ENCODE measurements around the gene TBX2. TPM values are rescaled to one million over a fixed set of nuclear protein-coding genes. Genes with fewer than 3 reads are reported as not detected.

The TBX2 gene
- total RNA-seq, 1 donor from 2014 or later: not detected

GRCh38 chr17:61451538-61452300 lies 52.1 kb downstream of the TBX2 start:
- intact Hi-C loops (cut with micrococcal nuclease): loop anchor here (2.0 kb wide), 2 partner anchors 41 to 49 kb away; no protein-coding TSS in a partner anchor

- intact Hi-C loops (cut with micrococcal nuclease): loop anchor here (1.0 to 2.0 kb wide), 3 partner anchors 42 to 54 kb away; no protein-coding TSS in a partner anchor
Observed at GRCh38 chr17:61452301-61453290, 53.0 kb downstream of the TBX2 start, which contains the start of gene TBX4. TSS of gene TBX4 (plus strand) at chr17:61452422. CDS start at chr17:61456491, 4,069 bp downstream.

DNA sequence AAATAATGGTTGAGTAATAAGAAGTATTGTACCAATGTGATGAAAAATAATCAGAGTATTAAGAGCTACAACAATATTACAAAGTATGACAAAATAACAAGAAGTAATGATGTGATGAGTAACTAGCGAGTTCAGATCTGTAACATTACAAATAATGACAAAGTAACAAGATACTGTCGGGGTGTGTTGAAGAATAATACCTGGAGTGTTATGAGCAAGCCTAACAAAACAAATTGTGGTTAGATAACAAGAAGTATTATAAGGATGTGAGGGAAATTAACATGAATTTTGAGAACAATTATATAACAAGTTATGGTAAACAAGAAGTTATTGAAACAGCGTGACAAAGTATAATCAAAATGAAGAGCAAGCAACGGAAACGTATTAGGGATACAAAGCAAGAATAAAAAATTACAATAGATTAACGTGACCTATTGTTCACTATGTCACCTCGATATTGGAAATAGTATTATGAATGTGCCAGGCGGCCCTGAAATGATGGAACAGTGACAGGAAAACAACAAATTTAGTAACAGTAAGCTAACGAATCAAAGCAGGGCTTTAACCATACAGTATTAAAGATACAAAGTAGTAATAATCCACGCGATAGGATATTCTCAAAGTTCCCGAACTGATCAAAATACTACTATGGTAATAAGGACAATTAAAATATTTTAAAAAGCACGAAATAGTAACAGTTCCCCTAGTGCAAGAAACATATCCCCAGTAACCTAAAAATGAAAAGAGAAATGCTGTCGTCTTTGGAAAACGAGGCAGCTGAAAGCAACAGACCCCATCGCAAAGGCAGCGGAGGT lies 54.1 kb downstream of the TBX2 start:
- intact Hi-C loops (cut with micrococcal nuclease): loop anchor here (1.0 to 2.0 kb wide), 3 partner anchors 43 to 55 kb away; no protein-coding TSS in a partner anchor

DNA sequence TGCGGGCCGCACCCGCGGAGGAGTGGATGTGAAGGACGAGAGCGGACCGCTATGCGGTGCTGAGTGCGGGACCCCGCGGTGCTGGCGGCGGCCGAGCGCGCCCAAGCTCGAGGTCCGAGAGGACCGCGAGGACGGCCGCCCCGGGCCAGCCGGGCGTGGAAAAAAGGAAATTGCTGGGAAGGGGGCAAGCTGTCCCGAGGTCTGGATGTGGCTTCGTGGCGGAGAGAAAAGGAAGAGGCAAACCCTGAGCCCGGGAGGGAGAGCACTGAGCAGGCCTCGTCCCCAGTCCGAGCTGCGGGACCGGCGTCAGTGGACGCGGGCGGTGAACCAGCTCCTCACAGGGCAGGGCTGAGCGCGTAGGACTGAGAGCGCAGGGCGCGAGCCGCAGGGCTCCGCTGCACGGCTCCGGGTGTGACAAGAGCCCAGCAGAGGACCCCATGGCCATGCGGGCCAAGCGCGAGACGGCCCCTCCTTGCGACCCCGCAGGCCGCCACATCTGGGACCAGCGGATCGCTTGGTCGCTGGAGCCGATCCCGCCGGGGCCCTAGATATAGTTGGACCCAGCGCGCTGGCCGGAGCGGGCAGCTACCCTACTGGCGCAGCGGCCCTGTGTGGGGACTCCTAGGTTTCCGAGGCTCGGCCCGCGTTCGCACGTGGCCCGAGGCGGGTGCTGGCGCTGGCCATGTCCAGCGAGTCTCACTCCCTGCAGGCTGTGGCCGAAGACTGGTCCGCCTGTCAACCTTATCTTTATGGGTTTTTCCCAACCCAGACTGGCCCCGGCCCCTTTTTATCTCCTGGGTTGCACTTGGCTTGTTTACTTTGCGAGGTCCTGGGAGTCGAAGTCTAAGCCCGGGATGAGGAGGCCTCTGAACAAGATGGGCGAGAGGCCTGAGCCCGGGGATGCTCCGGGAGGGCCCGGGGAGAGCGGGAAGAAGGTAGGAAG lies 55.0 kb downstream of the TBX2 start:
- intact Hi-C loops (cut with micrococcal nuclease): no loop called here

GRCh38 chr17:61455324-61456060 lies 55.8 kb downstream of the TBX2 start:
- intact Hi-C loops (cut with micrococcal nuclease): no loop called here

GRCh38 chr17:61456061-61456681 lies 56.5 kb downstream of the TBX2 start:
- intact Hi-C loops (cut with micrococcal nuclease): no loop called here

GRCh38 chr17:61456688-61457225 lies 57.1 kb downstream of the TBX2 start:
- intact Hi-C loops (cut with micrococcal nuclease): no loop called here

GRCh38 chr17:61457226-61457983 lies 57.8 kb downstream of the TBX2 start:
- intact Hi-C loops (cut with micrococcal nuclease): no loop called here

GRCh38 chr17:61458000-61458399 lies 58.4 kb downstream of the TBX2 start:
- intact Hi-C loops (cut with micrococcal nuclease): no loop called here

DNA sequence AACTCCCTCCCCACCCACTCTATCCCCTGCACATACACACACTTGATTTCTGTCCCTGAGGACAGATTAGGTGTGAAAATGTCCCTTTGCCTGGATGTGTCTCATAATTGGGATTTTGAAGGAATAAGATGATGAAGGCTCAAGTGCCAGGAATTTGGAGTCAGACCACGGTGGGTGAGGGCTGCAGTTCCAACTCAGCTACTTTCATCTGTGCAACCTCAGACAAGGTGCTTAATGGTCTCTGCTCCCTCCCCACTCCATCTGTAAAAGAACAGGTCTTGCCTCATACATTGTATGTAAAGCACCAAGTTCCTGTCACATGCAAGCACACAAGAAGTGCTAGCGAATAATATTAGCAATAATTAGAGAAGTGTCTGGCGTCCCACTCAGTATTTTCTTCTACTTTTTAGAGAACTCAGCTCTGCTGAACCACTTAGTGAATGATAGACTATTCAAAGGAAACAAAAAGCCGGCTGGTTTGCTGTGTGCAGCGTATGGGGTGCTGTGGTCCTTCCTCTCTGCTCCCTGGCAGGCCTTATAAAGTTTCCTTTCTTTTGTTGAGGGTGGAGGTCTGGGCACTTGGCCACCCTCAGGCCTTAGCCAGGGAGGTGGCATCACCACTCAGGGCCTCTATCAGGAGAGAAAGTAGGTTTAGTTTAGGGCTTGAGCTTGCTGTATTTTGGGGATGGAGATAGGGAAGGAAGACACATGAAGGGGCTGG lies 58.9 kb downstream of the TBX2 start:
- intact Hi-C loops (cut with micrococcal nuclease): no loop called here

Other genes with a start within 250 kb of the TBX2 start
- gene TBX4, start 52.6 kb downstream of the TBX2 start, total RNA-seq: not detected in 2 replicates
- gene NACA2, start 191.4 kb downstream of the TBX2 start, total RNA-seq: 0.37 TPM in 1 of 2 replicates, not detected in the other

Measured in T-helper 1 cell treated with Interleukin-12 subunit alpha and Interleukin-12 subunit beta and Interleukin-4 antibody, amounts not matched to agents 30 ng/mL and 1 ng/mL, for 36 hours (primary cell).